GM19035 (cell line): Measurements from ENCODE around the gene IRAK2.
"Not testable (repeated sequence)": the region's sequence is repeated elsewhere in the genome, so short reads cannot be mapped to it uniquely, and the experiment has no call there.

ENCODE experiments used
- ATAC-seq: cut with Tn5 transposase; IDR thresholded peaks from one replicate; pipeline ENCODE4 v1.9.1; 2021; ENCODE audit not compliant: unreplicated experiment

The IRAK2 gene

GRCh38 chr3:10158555-10158954, 6.2 kb upstream of the IRAK2 start:
- not testable (repeated sequence) for ATAC-seq

DNA sequence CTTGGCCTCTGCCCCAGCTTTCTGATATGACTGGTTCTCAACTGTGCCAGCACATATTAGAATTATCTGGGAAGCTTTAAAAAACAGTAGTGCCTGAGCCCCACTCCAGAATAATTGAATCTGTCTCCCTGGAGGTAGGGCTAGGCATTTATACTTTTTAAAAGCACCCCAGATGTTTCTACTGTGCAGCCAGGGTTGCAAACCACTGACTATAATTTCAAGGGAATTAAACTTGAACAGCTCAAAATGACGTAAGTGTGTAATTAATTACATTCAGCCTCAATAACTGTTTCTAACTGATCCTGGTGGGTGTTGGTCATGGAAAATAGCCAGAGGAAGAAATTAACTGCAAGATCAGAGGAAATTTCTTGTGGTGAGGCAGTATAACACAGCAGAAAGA, 4.4 kb upstream of the IRAK2 start:
- no peak for ATAC-seq

GRCh38 chr3:10160925-10161324, 3.8 kb upstream of the IRAK2 start:
- no peak for ATAC-seq

- ATAC-seq: no peak
Measured at GRCh38 chr3:10162185-10162584, 2.5 kb upstream of the IRAK2 start.

DNA sequence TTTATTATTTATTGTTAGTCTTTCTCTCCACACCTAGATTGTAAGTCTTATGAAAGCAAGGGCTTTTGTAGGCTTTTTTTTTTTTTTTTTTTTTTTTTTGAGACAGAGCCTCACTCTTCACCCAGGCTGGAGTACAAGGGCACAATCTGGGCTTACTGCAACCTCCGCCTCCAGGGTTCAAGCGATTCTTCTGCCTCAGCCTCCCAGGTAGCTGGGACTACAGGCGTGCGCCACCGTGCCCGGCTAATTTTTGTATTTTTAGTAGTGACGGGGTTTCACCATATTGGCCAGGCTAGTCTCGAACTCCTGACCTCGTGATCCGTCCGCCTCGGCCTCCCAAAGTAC, 546 bp upstream of the IRAK2 start:
- not testable (repeated sequence) for ATAC-seq

DNA sequence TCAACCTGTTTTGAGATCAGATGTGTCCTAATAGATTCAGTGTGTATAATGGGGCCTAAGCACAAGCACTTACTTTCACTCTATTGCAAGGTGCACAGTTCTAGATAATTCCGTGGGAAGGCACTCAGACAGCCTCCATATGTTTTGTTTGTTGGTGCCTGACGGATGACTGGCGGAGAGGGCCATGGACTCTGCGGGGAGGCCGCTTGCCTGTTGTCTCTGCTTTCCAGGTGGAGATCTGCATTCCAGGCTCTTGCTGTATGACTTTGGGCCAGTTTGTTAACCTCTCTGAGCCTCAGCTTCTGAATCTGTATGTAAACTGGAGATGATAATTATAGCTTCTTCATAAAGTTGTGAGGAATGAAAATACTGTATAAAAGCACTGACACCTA, 1.5 kb downstream of the IRAK2 start:
- ATAC-seq: no peak

- ATAC-seq: no peak
Measured at GRCh38 chr3:10169000-10169496, 4.3 kb downstream of the IRAK2 start.

DNA sequence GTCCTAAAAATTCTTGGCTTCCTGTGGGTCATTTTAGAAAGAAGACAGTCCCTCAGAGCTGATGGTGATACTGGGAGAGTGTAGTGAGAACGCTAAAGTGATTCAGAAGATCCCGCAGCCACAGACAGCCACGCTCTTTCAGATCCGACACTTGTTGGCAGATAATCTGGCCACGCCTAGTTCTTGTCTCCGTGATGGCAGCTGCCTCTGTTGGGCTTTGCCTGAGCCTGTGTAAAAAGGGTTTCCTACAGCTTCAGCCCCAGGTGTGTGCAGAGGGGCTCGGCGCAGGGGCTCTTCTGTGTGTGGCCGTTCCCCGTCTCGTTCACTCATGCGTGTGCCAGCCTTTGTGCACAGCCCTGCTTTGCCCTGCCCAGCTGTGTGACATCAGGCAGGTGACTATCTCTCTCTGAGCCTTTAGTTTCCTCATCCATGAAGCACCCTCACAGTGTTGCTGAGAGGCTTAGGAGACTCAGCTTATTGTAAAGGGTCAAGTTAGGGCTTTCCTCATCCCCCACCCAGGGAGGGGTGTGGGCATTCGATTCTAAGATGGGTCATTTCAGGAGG, 6.3 kb downstream of the IRAK2 start:
- ATAC-seq: no peak

DNA sequence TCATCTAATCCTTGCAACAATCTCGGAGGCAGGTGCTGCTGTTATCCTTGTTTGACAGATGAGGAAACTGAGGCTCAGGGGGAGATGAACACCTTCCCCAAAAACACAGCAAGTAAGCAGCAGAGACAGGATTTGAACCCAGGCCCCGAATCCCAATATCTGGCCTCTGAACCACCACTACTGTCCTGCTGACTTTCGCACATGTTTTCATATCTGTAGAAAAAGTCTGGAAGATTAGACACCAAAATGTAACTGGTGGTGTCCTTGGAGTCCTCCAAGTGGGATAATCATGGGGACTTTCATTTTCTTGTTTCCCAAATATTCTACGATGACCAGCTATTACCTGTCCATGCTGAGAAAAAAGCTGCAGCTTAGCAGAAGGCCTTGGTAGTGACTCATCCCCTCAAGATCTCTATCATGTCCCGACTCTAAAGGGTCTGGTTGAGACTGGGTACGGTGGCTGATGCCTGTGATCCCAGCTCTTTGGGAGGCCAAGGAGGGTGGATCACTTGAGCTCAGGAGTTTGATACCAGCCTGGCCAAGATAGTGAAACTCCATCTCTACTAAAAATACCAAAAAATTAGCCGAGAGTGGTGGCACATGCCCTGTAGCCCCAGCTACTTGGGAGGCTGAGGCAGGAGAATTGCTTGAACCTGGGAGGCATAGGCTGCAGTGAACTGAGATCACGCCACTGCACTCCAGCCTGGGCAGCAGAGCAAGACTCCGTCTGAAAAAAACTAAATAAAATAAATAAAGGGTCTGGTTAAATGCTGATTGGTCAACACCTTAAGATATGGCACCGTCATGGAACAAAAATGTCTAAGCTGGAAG, 8.6 kb downstream of the IRAK2 start:
- ATAC-seq: no peak

GRCh38 chr3:10173926-10174435, 9.3 kb downstream of the IRAK2 start:
- no peak for ATAC-seq

DNA sequence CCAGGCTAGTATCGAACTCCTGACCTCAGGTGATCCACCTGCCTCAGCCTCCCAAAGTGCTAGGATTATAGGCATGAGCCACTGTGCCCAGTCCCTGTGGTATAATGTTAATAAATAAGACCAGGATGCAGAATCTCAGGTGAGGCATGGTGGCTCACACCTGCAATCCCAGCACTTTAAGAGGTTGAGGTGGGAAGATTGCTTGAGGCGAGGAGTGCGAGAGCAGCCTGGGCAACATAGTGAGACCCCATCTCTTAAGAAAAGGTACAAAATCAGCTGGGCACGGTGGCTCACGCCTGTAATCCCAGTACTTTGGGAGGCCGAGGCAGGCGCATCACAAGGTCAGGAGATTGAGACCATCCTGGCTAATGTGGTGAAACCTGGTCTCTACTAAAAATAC, 10.6 kb downstream of the IRAK2 start:
- ATAC-seq: not testable (repeated sequence)

DNA sequence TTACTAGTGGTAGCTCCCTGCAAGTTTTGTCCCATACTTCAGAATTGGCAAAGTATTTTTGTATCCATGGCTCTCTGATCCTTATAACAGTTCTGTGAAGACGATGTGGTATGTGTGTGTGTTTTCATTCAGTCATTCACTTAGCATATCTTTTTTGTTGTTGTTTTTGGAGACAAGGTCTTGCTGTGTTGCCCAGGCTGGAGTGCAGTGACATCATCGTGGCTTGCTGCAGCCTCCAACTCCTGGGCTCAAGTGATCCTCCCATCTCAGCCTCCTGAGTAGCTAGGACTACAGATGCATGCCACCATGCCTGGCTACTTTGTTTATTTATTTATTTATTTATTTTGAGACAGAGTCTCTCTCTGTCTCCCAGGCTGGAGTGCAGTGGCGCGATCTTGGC, 11.4 kb downstream of the IRAK2 start:
- ATAC-seq: not testable (repeated sequence)

GRCh38 chr3:10177737-10178136, 13.0 kb downstream of the IRAK2 start:
- ATAC-seq: no peak

GRCh38 chr3:10178892-10179291, 14.2 kb downstream of the IRAK2 start:
- no peak for ATAC-seq

GRCh38 chr3:10180289-10180688, 15.6 kb downstream of the IRAK2 start:
- no peak for ATAC-seq

- no peak for ATAC-seq
Measured at GRCh38 chr3:10180738-10181295, 16.1 kb downstream of the IRAK2 start.

- ATAC-seq: no peak
Measured at GRCh38 chr3:10182950-10183349, 18.2 kb downstream of the IRAK2 start.

GRCh38 chr3:10184250-10184649, 19.5 kb downstream of the IRAK2 start:
- no peak for ATAC-seq

GRCh38 chr3:10185804-10186762, 21.4 kb downstream of the IRAK2 start:
- no peak for ATAC-seq

DNA sequence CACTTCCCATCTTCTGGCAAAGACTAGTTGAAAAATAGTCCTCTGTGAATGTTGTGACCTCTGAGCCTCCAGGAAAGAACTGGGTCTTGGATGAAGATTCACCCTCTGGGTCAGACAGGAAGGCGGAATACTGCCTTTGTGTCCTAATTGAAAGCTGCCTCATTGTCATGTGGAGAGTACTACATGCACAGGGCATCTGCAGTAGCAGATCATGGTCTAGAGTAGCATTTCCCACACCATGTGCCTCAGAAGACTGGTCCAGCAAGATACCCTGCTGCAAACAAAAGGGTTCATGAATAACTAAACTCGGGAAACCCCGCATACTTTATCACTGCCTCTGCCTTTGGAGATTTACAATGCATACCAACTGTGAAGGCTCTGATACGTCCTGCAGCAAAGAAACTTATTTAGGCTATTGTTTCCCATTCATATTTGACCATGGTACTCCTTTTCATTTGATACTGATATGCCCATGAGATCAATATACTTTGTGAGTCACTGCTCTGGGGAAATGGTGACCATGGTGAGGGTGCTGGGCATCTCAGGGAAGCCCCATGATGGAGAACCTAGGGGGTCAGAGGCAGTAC, 22.7 kb downstream of the IRAK2 start:
- no peak for ATAC-seq

DNA sequence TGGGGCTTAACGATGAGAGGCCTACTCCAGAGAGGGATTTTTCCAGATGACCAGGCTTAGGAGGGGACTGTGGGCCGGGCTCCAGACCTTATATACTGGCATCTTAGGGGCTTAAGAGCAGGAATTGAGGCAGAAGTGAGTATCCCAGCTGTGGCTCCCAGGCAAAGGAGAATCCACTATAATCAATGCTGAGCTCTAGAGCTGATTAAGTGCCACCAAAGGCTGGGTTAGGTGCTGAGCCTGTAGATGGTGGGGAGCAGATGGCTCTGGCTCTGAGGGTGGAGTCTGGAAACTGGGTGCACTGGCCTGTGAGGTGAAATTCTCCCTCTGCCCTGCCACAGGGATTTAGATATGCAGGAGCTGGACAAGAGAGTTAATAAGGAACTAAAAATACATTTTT, 23.2 kb downstream of the IRAK2 start:
- ATAC-seq: no peak
